CD14-positive monocyte (primary cell): ENCODE data around the gene AXIN1. TPM values are rescaled to one million over a fixed set of nuclear protein-coding genes. Genes with fewer than 3 reads are reported as not detected.

Experiments used
- DNase-seq, 3 donors: peaks; one replicate each; pipeline ENCODE4 v3.0.0-alpha.2; 2011 to 2022
- H2AFZ ChIP-seq: 2 replicates; pipeline ENCODE4 v1.6.0; 2012; ENCODE audit warnings: mild to moderate bottlenecking, low read depth, low read length, inconsistent platforms; ENCODE audit not compliant: insufficient read depth, poor library complexity, severe bottlenecking
- H3K27ac ChIP-seq, 2 donors: 1 replicate in 1 of 2; 2 replicates in 1 of 2; pipeline ENCODE4 v1.5.1; 2012 to 2013; ENCODE audit warnings: low read length in 2 of 2, control low read depth in 1 of 2, inconsistent platforms in 1 of 2, low read depth in 1 of 2, mild to moderate bottlenecking in 1 of 2
- H3K27me3 ChIP-seq, 2 donors: one replicate each; pipeline versions ENCODE4 v1.6.0 to v1.6.1; 2011 to 2013; ENCODE audit warnings: low read length in 2 of 2; ENCODE audit not compliant: control insufficient read depth in 2 of 2, insufficient read depth in 2 of 2
- H3K36me3 ChIP-seq, 2 donors: replicated peaks in 1 of 2; 1 replicate in 1 of 2; 2 replicates in 1 of 2; pipeline versions ENCODE4 v1.5.1 to v1.6.1; 2012 to 2013; ENCODE audit warnings: low read length in 2 of 2, control low read depth in 1 of 2, inconsistent platforms in 1 of 2, mild to moderate bottlenecking in 1 of 2; ENCODE audit not compliant: insufficient read depth in 2 of 2, control insufficient read depth in 1 of 2
- H3K4me1 ChIP-seq, 2 donors: 1 replicate in 1 of 2; 2 replicates in 1 of 2; pipeline versions ENCODE4 v1.5.1 to v1.6.1; 2012 to 2013; ENCODE audit warnings: low read length in 2 of 2, control low read depth in 1 of 2, inconsistent platforms in 1 of 2, mild to moderate bottlenecking in 1 of 2, moderate library complexity in 1 of 2; ENCODE audit not compliant: insufficient read depth in 2 of 2, control insufficient read depth in 1 of 2
- H3K4me2 ChIP-seq: replicated peaks from 2 replicates; pipeline ENCODE3; 2012; ENCODE audit warnings: low read length, moderate library complexity, mild to moderate bottlenecking; ENCODE audit not compliant: poor library complexity, severe bottlenecking; ENCODE audit errors: extremely low read depth
- H3K4me3 ChIP-seq, 3 experiments: fragments of 200-600 bp in 1 of 3; sonication (generic) in 1 of 3; replicated peaks in 1 of 3; 1 replicate in 2 of 3; 2 replicates in 1 of 3; pipeline ENCODE4 v1.5.1; 2011 to 2013; ENCODE audit warnings: low read length in 3 of 3, mild to moderate bottlenecking in 3 of 3, control low read depth in 2 of 3, low read depth in 2 of 3, inconsistent platforms in 1 of 3, moderate library complexity in 1 of 3
- H3K79me2 ChIP-seq: 2 replicates; pipeline ENCODE4 v1.6.0; 2012; ENCODE audit warnings: mild to moderate bottlenecking, control low read depth, inconsistent platforms, low read length, moderate library complexity; ENCODE audit not compliant: insufficient read depth
- H3K9ac ChIP-seq: 2 replicates; pipeline ENCODE4 v1.6.0; 2017; ENCODE audit warnings: low read length, mild to moderate bottlenecking; ENCODE audit not compliant: insufficient read depth, poor library complexity, severe bottlenecking
- H3K9me3 ChIP-seq, 2 donors: replicated peaks in 1 of 2; 1 replicate in 1 of 2; 2 replicates in 1 of 2; pipeline versions ENCODE4 v1.5.1 to v1.6.1; 2012 to 2013; ENCODE audit warnings: low read length in 2 of 2, control low read depth in 1 of 2; ENCODE audit not compliant: control insufficient read depth in 1 of 2, insufficient read depth in 1 of 2
- H4K20me1 ChIP-seq: 2 replicates; pipeline ENCODE4 v1.6.0; 2012; ENCODE audit warnings: mild to moderate bottlenecking, low read length, control low read depth, moderate library complexity; ENCODE audit not compliant: insufficient read depth
- H3K27ac Mint-ChIP-seq, 7 donors: one replicate each; pipeline ENCODE4 v1.8.0; 2020; ENCODE audit warnings: mild to moderate bottlenecking in 7 of 7, mixed read lengths in 7 of 7, moderate library complexity in 6 of 7, inconsistent platforms in 2 of 7
- H3K27me3 Mint-ChIP-seq, 3 donors: one replicate each; pipeline ENCODE4 v1.8.0; 2021 to 2022; ENCODE audit warnings: low read depth in 3 of 3, mild to moderate bottlenecking in 3 of 3, mixed read lengths in 3 of 3, moderate library complexity in 3 of 3, inconsistent platforms in 1 of 3
- H3K36me3 Mint-ChIP-seq, 2 donors: one replicate each; pipeline ENCODE4 v1.8.0; 2020; ENCODE audit warnings: mixed read lengths in 2 of 2, inconsistent platforms in 1 of 2, mild to moderate bottlenecking in 1 of 2
- H3K4me1 Mint-ChIP-seq: one replicate; pipeline ENCODE4 v1.8.0; 2020; ENCODE audit warnings: mild to moderate bottlenecking, mixed read lengths
- H3K4me3 Mint-ChIP-seq, 2 donors: one replicate each; pipeline ENCODE4 v1.8.0; 2020; ENCODE audit warnings: mild to moderate bottlenecking in 2 of 2, mixed read lengths in 2 of 2, moderate library complexity in 1 of 2
- H3K9me3 Mint-ChIP-seq, 7 donors: one replicate each; pipeline ENCODE4 v1.8.0; 2020 to 2022; ENCODE audit warnings: mixed read lengths in 7 of 7, mild to moderate bottlenecking in 6 of 7, moderate library complexity in 6 of 7, inconsistent platforms in 2 of 7
- CTCF ChIP-seq: fragments of 200-600 bp; IDR thresholded peaks from one replicate; pipeline ENCODE4 v1.8.0; 2022; ENCODE audit warnings: antibody characterized with exemption, mild to moderate bottlenecking
- WGBS: methylation state at CpG from one replicate; pipeline ENCODE4 v1.1.5; 2013; ENCODE audit warnings: missing lambda C conversion rate; ENCODE audit not compliant: insufficient coverage; 5-methylcytosine and 5-hydroxymethylcytosine counted together
- intact Hi-C, 2 donors: fragments of 100-400 bp; cut with micrococcal nuclease; formaldehyde crosslinking; loops; one replicate each; pipeline versions ENCODE4 v1.15.0 to v1.15.1; 2023
- polyA plus RNA-seq, 3 donors: library from polyadenylated mRNA; depleted of rRNA in 1 of 3; unstranded in 2 of 3; stranded (reverse) in 1 of 3; fragments of 300-500 nt in 2 of 3; fragments of >200 nt in 1 of 3; fragmentation: Illumina TruSeq in 2 of 3; gene quantifications; 1 replicate in 2 of 3; 2 replicates in 1 of 3; pipeline ENCODE4 v1.2.3, GENCODE V29; 2012 to 2021

Gene AXIN1
- polyA plus RNA-seq, 3 donors = 0.30 to 20.9 (median 0.74) TPM

- Mint-ChIP-seq H3K36me3 (no peaks in the 10 kb centered on the region), H3K4me1 (peaks cover 2% of the 10 kb centered on the region), H3K27ac (no peak overlapping the region), H3K27me3 (peaks cover 45 to 77% (median 69%) of the 10 kb centered on the region in 3 donors), H3K4me3 (peak overlapping the region in 1 of 2 donors; percentile 10), H3K9me3 (peaks cover 0 to 5% (median 4%) of the 10 kb centered on the region in 7 donors)
- H3K4me2 ChIP-seq = no peak overlapping the region
- peaks cover 9 to 59% of the 10 kb centered on the region in 2 donors for H3K27me3 ChIP-seq
- no peak overlapping the region for H2AFZ ChIP-seq
- WGBS = 35% methylated on average over 4 of the region's 6 CpGs
- no peak for TF ChIP-seq CTCF
- no peaks in the 10 kb centered on the region for H3K36me3 ChIP-seq
- H4K20me1 ChIP-seq = no peaks in the 10 kb centered on the region
- intact Hi-C loops = no loop called here
- no peak for DNase-seq
- H3K27ac ChIP-seq = no peak overlapping the region
- H3K4me3 ChIP-seq = no peak overlapping the region
- H3K4me1 ChIP-seq = peaks cover 3 to 6% of the 10 kb centered on the region in 2 donors
- no peak overlapping the region for H3K9ac ChIP-seq
- no peaks in the 10 kb centered on the region for H3K79me2 ChIP-seq
- H3K9me3 ChIP-seq = peaks cover 0 to 12% of the 10 kb centered on the region in 2 donors
These were observed 73.6 kb downstream of the AXIN1 start for GRCh38 chr16:278863-279366.

GRCh38 chr16:276426-277077 is 76.0 kb downstream of the AXIN1 start:
- DNase-seq = no peak
- peak overlapping the region; percentile 31 to 51 for H3K4me3 Mint-ChIP-seq
- Histone ChIP-seq H3K79me2 (no peaks in the 10 kb centered on the region), H3K4me1 (peaks cover 3 to 6% of the 10 kb centered on the region in 2 donors), H3K4me3 (no peak overlapping the region), H3K36me3 (no peaks in the 10 kb centered on the region), H3K9ac (no peak overlapping the region), H2AFZ (no peak overlapping the region), H3K27ac (no peak overlapping the region), H3K27me3 (peaks cover 9 to 54% of the 10 kb centered on the region in 2 donors), H3K9me3 (peaks cover 0 to 11% of the 10 kb centered on the region in 2 donors), H4K20me1 (no peaks in the 10 kb centered on the region), H3K4me2 (no peak overlapping the region)
- H3K4me1 Mint-ChIP-seq = peaks cover 2% of the 10 kb centered on the region
- peaks cover 40 to 71% (median 63%) of the 10 kb centered on the region in 3 donors for H3K27me3 Mint-ChIP-seq
- no peaks in the 10 kb centered on the region for H3K36me3 Mint-ChIP-seq
- intact Hi-C loops = no loop called here
- H3K27ac Mint-ChIP-seq = no peak overlapping the region
- 97% methylated on average over 17 of the region's 20 CpGs for WGBS
- H3K9me3 Mint-ChIP-seq = peaks cover 0 to 5% (median 4%) of the 10 kb centered on the region in 7 donors
- TF ChIP-seq CTCF = no peak
